Liver (tissue), 9 donors: ENCODE data around the gene TLK2. TPM values are rescaled to one million over a fixed set of nuclear protein-coding genes. Genes with fewer than 3 reads are reported as not detected.
A peak's percentile ranks its signal among the peaks of the same experiment; 100 is the strongest.

Experiments used
- DNase-seq: peaks from one replicate; pipeline ENCODE4 v3.0.0-alpha.2; 2017; ENCODE audit warnings: low spot score
- H3K27ac ChIP-seq, 2 donors: one replicate each; pipeline ENCODE4 v1.7.0; 2013; ENCODE audit warnings: inconsistent platforms in 2 of 2, low read length in 2 of 2, control low read depth in 1 of 2, low read depth in 1 of 2, mild to moderate bottlenecking in 1 of 2
- H3K27me3 ChIP-seq, 4 donors: one replicate each; pipeline versions ENCODE4 v1.6.1 to v1.7.0; 2013; ENCODE audit warnings: low read length in 3 of 4, inconsistent platforms in 1 of 4, mild to moderate bottlenecking in 1 of 4, moderate library complexity in 1 of 4; ENCODE audit not compliant: control insufficient read depth in 4 of 4, insufficient read depth in 4 of 4
- H3K36me3 ChIP-seq, 4 donors: one replicate each; pipeline versions ENCODE4 v1.6.1 to v1.7.0; 2013; ENCODE audit warnings: low read length in 3 of 4, mild to moderate bottlenecking in 3 of 4, low read depth in 1 of 4, moderate library complexity in 1 of 4; ENCODE audit not compliant: control insufficient read depth in 4 of 4, insufficient read depth in 3 of 4
- H3K4me1 ChIP-seq, 4 donors: one replicate each; pipeline versions ENCODE4 v1.6.1 to v1.7.0; 2013; ENCODE audit warnings: low read length in 3 of 4, mild to moderate bottlenecking in 3 of 4, moderate library complexity in 1 of 4; ENCODE audit not compliant: control insufficient read depth in 4 of 4, insufficient read depth in 4 of 4
- H3K4me3 ChIP-seq, 3 donors: one replicate each; pipeline versions ENCODE4 v1.6.1 to v1.7.0; 2013; ENCODE audit warnings: low read length in 3 of 3, control low read depth in 1 of 3, low read depth in 1 of 3, mild to moderate bottlenecking in 1 of 3
- H3K9ac ChIP-seq, 2 donors: one replicate each; pipeline ENCODE4 v1.7.0; 2013; ENCODE audit warnings: low read length in 2 of 2, mild to moderate bottlenecking in 2 of 2, moderate library complexity in 2 of 2, control low read depth in 1 of 2, low read depth in 1 of 2
- H3K9me3 ChIP-seq, 4 donors: one replicate each; pipeline versions ENCODE4 v1.6.1 to v1.7.0; 2013; ENCODE audit warnings: low read length in 3 of 4; ENCODE audit not compliant: control insufficient read depth in 4 of 4
- ATF3 ChIP-seq: IDR thresholded peaks from 2 replicates; pipeline ENCODE4 v1.6.1; 2016; ENCODE audit warnings: antibody characterized with exemption
- CTCF ChIP-seq: fragments of 150-350 bp; IDR thresholded peaks from 2 replicates; pipeline ENCODE4 v1.5.1; 2017; ENCODE audit warnings: improper control_type of control experiment, low read depth, low read length; ENCODE audit not compliant: missing input control
- EGR1 ChIP-seq, 2 donors: IDR thresholded peaks; 2 replicates each; pipeline ENCODE4 v1.6.1; 2016 to 2018; ENCODE audit warnings: antibody characterized with exemption in 2 of 2, low read depth in 2 of 2
- FOXA2 ChIP-seq: IDR thresholded peaks from 2 replicates; pipeline ENCODE4 v1.6.1; 2016; ENCODE audit warnings: antibody characterized with exemption
- GABPA ChIP-seq, 2 donors: IDR thresholded peaks in 1 of 2; conservative IDR thresholded peaks in 1 of 2; 2 replicates each; pipeline ENCODE4 v1.6.1; 2016; ENCODE audit warnings: antibody characterized with exemption in 2 of 2, mild to moderate bottlenecking in 1 of 2, moderate library complexity in 1 of 2
- HNF4A ChIP-seq, 2 donors: conservative IDR thresholded peaks; 2 replicates each; pipeline ENCODE4 v1.6.1; 2016; ENCODE audit warnings: antibody characterized with exemption in 2 of 2, mild to moderate bottlenecking in 2 of 2
- HNF4G ChIP-seq: IDR thresholded peaks from 2 replicates; pipeline ENCODE4 v1.6.1; 2016; ENCODE audit warnings: antibody characterized with exemption
- NR2F2 ChIP-seq: IDR thresholded peaks from 2 replicates; pipeline ENCODE4 v1.6.1; 2016; ENCODE audit warnings: antibody characterized with exemption
- RAD21 ChIP-seq, 2 donors: IDR thresholded peaks; 2 replicates each; pipeline ENCODE4 v1.6.1; 2016; ENCODE audit warnings: antibody characterized with exemption in 2 of 2, mild to moderate bottlenecking in 2 of 2
- REST ChIP-seq: IDR thresholded peaks from 2 replicates; pipeline ENCODE4 v1.6.1; 2016; ENCODE audit warnings: antibody characterized with exemption, mild to moderate bottlenecking
- RXRA ChIP-seq, 2 donors: IDR thresholded peaks; 2 replicates each; pipeline ENCODE4 v1.6.1; 2017 to 2018; ENCODE audit warnings: antibody characterized with exemption in 2 of 2, mild to moderate bottlenecking in 1 of 2
- SP1 ChIP-seq: IDR thresholded peaks from 2 replicates; pipeline ENCODE4 v1.6.1; 2018; ENCODE audit warnings: antibody characterized with exemption, mild to moderate bottlenecking
- TAF1 ChIP-seq: conservative IDR thresholded peaks from 2 replicates; pipeline ENCODE4 v1.6.1; 2016; ENCODE audit warnings: antibody characterized with exemption, mild to moderate bottlenecking
- YY1 ChIP-seq: IDR thresholded peaks from 2 replicates; pipeline ENCODE4 v1.6.1; 2016; ENCODE audit warnings: antibody characterized with exemption, mild to moderate bottlenecking
- ZBTB33 ChIP-seq: IDR thresholded peaks from 2 replicates; pipeline ENCODE4 v1.6.1; 2016; ENCODE audit warnings: antibody characterized with exemption
- WGBS: extraction: QIAGEN DNeasy Blood & Tissue Kit; methylation state at CpG from one replicate; pipeline ENCODE4 v1.1.7; 2013; 5-methylcytosine and 5-hydroxymethylcytosine counted together
- polyA plus RNA-seq, 2 donors: library from polyadenylated mRNA; stranded (reverse) in 1 of 2; unstranded in 1 of 2; fragments of 200-250 nt in 1 of 2; fragments of >200 nt in 1 of 2; fragmentation: Nextera tagmentation in 1 of 2; extraction: Ambion mirVana in 1 of 2; gene quantifications; one replicate each; pipeline versions ENCODE4 v1.2.1 to v1.2.3, GENCODE V29; 2013 to 2015
- total RNA-seq, 2 donors: library from RNA; depleted of rRNA; stranded (reverse); fragments of >200 nt; gene quantifications; one replicate each; pipeline ENCODE4 v1.2.3, GENCODE V29; 2014
- donor health status: healthy.
- donor health status: healthy.
- donor health status: healthy.
- donor health status: healthy.
- donor health status: healthy.

TLK2 gene
- total and polyA plus RNA-seq, 4 donors: 4.2 to 25.8 (median 14.8) TPM

GRCh38 chr17:62625870-62626200 is 147.2 kb downstream of the TLK2 start:
- H3K4me1 ChIP-seq: peaks cover 6 to 21% (median 9%) of the 10 kb centered on the region in 4 donors
- no peak for TF ChIP-seq ATF3
- no peak for TF ChIP-seq ZBTB33
- TF ChIP-seq CTCF: no peak
- TF ChIP-seq RXRA (IDR thresholded peaks at IDR 0.05): no peak
- no peak for TF ChIP-seq NR2F2
- no peak for TF ChIP-seq FOXA2
- no peak for TF ChIP-seq SP1
- no peak for TF ChIP-seq YY1
- no peak for TF ChIP-seq EGR1 (IDR thresholded peaks at IDR 0.05; ENCODE audit: low read depth in 2 of 2)
- no peaks in the 10 kb centered on the region for H3K36me3 ChIP-seq
- no peaks in the 10 kb centered on the region for H3K9me3 ChIP-seq
- H3K27ac ChIP-seq: no peak overlapping the region
- no peak overlapping the region for H3K4me3 ChIP-seq
- H3K9ac ChIP-seq: no peak overlapping the region
- WGBS: 69% methylated on average over 4 of the region's 4 CpGs
- DNase-seq: no peak
- H3K27me3 ChIP-seq: peaks cover 0 to 4% (median 0%) of the 10 kb centered on the region in 4 donors

GRCh38 chr17:62626719-62627218 is 148.1 kb downstream of the TLK2 start:
- H3K9ac ChIP-seq: no peak overlapping the region
- H3K27ac ChIP-seq: peak overlapping the region; percentile 63 to 69
- H3K4me1 ChIP-seq: peaks cover 6 to 21% (median 9%) of the 10 kb centered on the region in 4 donors
- H3K27me3 ChIP-seq: peaks cover 0 to 4% (median 0%) of the 10 kb centered on the region in 4 donors
- no peaks in the 10 kb centered on the region for H3K9me3 ChIP-seq
- WGBS: 10% methylated on average over 21 of the region's 21 CpGs
- H3K36me3 ChIP-seq: no peaks in the 10 kb centered on the region
- H3K4me3 ChIP-seq: peak overlapping the region in 2 of 3 donors; percentile 27 to 47
- DNase-seq: no peak
- TF ChIP-seq NR2F2 (peak; percentile 10), TAF1 (no peak)

- H3K27me3 ChIP-seq: peaks cover 0 to 4% (median 0%) of the 10 kb centered on the region in 4 donors
- WGBS: 2% methylated on average over 68 of the region's 68 CpGs
- peak within 1 kb of the TSS; percentile 63 to 69 for H3K27ac ChIP-seq
- no peak within 1 kb of the TSS for H3K9ac ChIP-seq
- peaks cover 6 to 21% (median 9%) of the 10 kb centered on the region in 4 donors for H3K4me1 ChIP-seq
- DNase-seq: no peak
- H3K9me3 ChIP-seq: no peaks in the 10 kb centered on the region
- peak within 1 kb of the TSS in 2 of 3 donors; percentile 27 to 47 for H3K4me3 ChIP-seq
- no peaks in the 10 kb centered on the region for H3K36me3 ChIP-seq
- TF ChIP-seq FOXA2: no peak
- TF ChIP-seq YY1: no peak
- TF ChIP-seq ZBTB33: no peak
- no peak for TF ChIP-seq REST
- TF ChIP-seq TAF1: no peak
- no peak for TF ChIP-seq RXRA (IDR thresholded peaks at IDR 0.05)
- TF ChIP-seq RAD21 (IDR thresholded peaks at IDR 0.05): no peak
- no peak for TF ChIP-seq HNF4A (conservative IDR thresholded peaks at IDR 0.05)
- TF ChIP-seq SP1: no peak
- TF ChIP-seq HNF4G: no peak
- TF ChIP-seq ATF3: no peak
- TF ChIP-seq EGR1 (IDR thresholded peaks at IDR 0.05; ENCODE audit: low read depth in 2 of 2): no peak
- no peak for TF ChIP-seq GABPA (IDR thresholded peaks at IDR 0.05 in 1 of 2, conservative IDR thresholded peaks at IDR 0.05 in 1 of 2)
Measured at GRCh38 chr17:62627219-62627903, 148.7 kb downstream of the TLK2 start, which contains the start of gene MRC2. MRC2 (plus strand) TSS chr17:62627670; CDS start chr17:62627803, 133 bp downstream.
